ENCODE results near the gene ALOX5. TPM values are rescaled to one million over a fixed set of nuclear protein-coding genes. Genes with fewer than 3 reads are reported as not detected.

The ALOX5 gene
- total and polyA plus RNA-seq, 7 experiments from 2014 or later = 1.0 to 143 (median 4.1) TPM

DNA sequence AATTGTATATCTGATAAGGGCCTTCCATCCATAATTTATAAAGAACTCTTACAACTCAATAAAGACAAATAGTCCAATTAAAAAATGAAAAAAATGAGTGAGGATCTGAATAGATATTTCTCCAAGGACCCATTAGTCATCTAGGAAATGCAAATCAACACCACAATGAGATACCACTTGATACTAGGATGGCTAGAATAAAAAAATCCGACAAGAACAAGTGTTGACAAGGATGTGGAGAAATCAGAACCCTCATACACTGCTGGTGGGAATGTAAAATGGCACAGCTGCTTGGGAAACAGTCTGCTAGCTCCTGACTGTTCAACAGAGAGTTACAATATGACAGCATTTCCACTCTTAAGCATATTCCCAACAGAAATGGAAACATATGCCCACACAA is 24.6 kb downstream of the ALOX5 start:
- H3K27me3 Mint-ChIP-seq = peaks cover 3 to 40% (median 5%) of the 10 kb centered on the region in 5 donors

GRCh38 chr10:45399113-45399512 is 25.1 kb downstream of the ALOX5 start:
- no peak for ATAC-seq
- H3K9me3 Mint-ChIP-seq = peaks cover 0 to 19% (median 11%) of the 10 kb centered on the region in 11 donors

More for the DNA sequence above, 24.6 kb downstream of the ALOX5 start:
- Mint-ChIP-seq H3K36me3 (peaks cover 2 to 42% (median 7%) of the 10 kb centered on the region in 5 donors), H3K9me3 (peaks cover 4 to 23% (median 13%) of the 10 kb centered on the region in 11 donors), H3K27ac (no peak overlapping the region), H3K4me3 (no peak overlapping the region), H3K4me1 (no peaks in the 10 kb centered on the region)
- Histone ChIP-seq H3K36me3 (ENCODE audit: control insufficient read depth in 2 of 3, insufficient read depth in 3 of 3, low read length in 3 of 3) (no peaks in the 10 kb centered on the region), H3K4me1 (ENCODE audit: control insufficient read depth in 2 of 2, insufficient read depth in 2 of 2, low read length in 2 of 2) (no peaks in the 10 kb centered on the region), H3K4me3 (ENCODE audit: low read length) (no peak overlapping the region), H3K9me3 (ENCODE audit: control insufficient read depth in 2 of 3, low read length in 3 of 3) (no peaks in the 10 kb centered on the region), H3K27ac (ENCODE audit: low read depth, low read length) (no peak overlapping the region), H3K27me3 (ENCODE audit: control insufficient read depth in 2 of 2, insufficient read depth in 2 of 2, low read length in 2 of 2) (no peaks in the 10 kb centered on the region)
- intact Hi-C loops (cut with micrococcal nuclease) = no loop called here
- ChIA-PET POLR2A (no interaction called here), CTCF (no interaction called here)
- ATAC-seq (no peak), DNase-seq (no peak)

DNA sequence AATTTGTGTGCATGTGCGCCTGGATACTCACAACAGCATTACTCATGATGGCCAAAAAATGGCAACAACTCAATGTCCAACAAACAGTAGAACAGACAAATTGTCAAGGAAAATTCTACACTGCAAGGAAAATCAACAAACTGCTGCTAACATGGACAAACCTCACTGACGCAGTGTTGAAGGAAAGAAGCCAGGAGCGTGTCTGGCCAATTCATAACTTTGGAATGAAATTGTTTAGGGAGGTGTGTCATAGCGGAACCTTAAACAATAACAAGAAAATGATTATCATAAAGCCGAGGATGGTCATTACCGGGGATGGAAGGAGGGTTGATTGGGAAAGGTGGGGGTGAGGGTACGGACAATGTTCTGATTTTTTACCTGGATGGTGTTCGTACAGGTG is 29.1 kb downstream of the ALOX5 start:
- Mint-ChIP-seq H3K9me3 (no peaks in the 10 kb centered on the region), H3K27ac (no peak overlapping the region), H3K4me3 (no peak overlapping the region), H3K27me3 (peaks cover 0 to 59% (median 15%) of the 10 kb centered on the region in 5 donors), H3K4me1 (peaks cover 0 to 4% (median 0%) of the 10 kb centered on the region in 7 donors), H3K36me3 (peaks cover 0 to 17% (median 0%) of the 10 kb centered on the region in 5 donors)
- H3K27ac ChIP-seq (ENCODE audit: low read depth, low read length) = no peak overlapping the region
- POLR2A ChIA-PET = no interaction called here
- intact Hi-C loops (cut with micrococcal nuclease) = no loop called here
- DNase-seq (no peak), ATAC-seq (no peak)
- CTCF ChIA-PET = no interaction called here
- H3K36me3 ChIP-seq (ENCODE audit: control insufficient read depth in 2 of 3, insufficient read depth in 3 of 3, low read length in 3 of 3) = no peaks in the 10 kb centered on the region
- no peak overlapping the region for H3K4me3 ChIP-seq (ENCODE audit: low read length)
- H3K4me1 ChIP-seq (ENCODE audit: control insufficient read depth in 2 of 2, insufficient read depth in 2 of 2, low read length in 2 of 2) = no peaks in the 10 kb centered on the region
- H3K27me3 ChIP-seq (ENCODE audit: control insufficient read depth in 2 of 2, insufficient read depth in 2 of 2, low read length in 2 of 2) = no peaks in the 10 kb centered on the region
- H3K9me3 ChIP-seq (ENCODE audit: control insufficient read depth in 2 of 3, low read length in 3 of 3) = no peaks in the 10 kb centered on the region

More at GRCh38 chr10:45399113-45399512, 25.1 kb downstream of the ALOX5 start:
- H3K4me3 Mint-ChIP-seq = no peak overlapping the region
- peaks cover 0 to 2% (median 0%) of the 10 kb centered on the region in 7 donors for H3K4me1 Mint-ChIP-seq
- peaks cover 0 to 43% (median 3%) of the 10 kb centered on the region in 5 donors for H3K27me3 Mint-ChIP-seq
- no peaks in the 10 kb centered on the region for H3K27me3 ChIP-seq (ENCODE audit: control insufficient read depth in 2 of 2, insufficient read depth in 2 of 2, low read length in 2 of 2)
- H3K4me1 ChIP-seq (ENCODE audit: control insufficient read depth in 2 of 2, insufficient read depth in 2 of 2, low read length in 2 of 2) = no peaks in the 10 kb centered on the region
- intact Hi-C loops (cut with micrococcal nuclease) = no loop called here
- peaks cover 0 to 38% (median 6%) of the 10 kb centered on the region in 5 donors for H3K36me3 Mint-ChIP-seq
- CTCF ChIA-PET = no interaction called here
- DNase-seq = no peak
- H3K9me3 ChIP-seq (ENCODE audit: control insufficient read depth in 2 of 3, low read length in 3 of 3) = no peaks in the 10 kb centered on the region
- H3K4me3 ChIP-seq (ENCODE audit: low read length) = no peak overlapping the region
- POLR2A ChIA-PET = no interaction called here
- H3K27ac Mint-ChIP-seq = no peak overlapping the region
- no peak overlapping the region for H3K27ac ChIP-seq (ENCODE audit: low read depth, low read length)
- H3K36me3 ChIP-seq (ENCODE audit: control insufficient read depth in 2 of 3, insufficient read depth in 3 of 3, low read length in 3 of 3) = no peaks in the 10 kb centered on the region

- Histone ChIP-seq H3K9me3 (ENCODE audit: control insufficient read depth in 2 of 3, low read length in 3 of 3) (no peaks in the 10 kb centered on the region), H3K27me3 (ENCODE audit: control insufficient read depth in 2 of 2, insufficient read depth in 2 of 2, low read length in 2 of 2) (no peaks in the 10 kb centered on the region), H3K27ac (ENCODE audit: low read depth, low read length) (no peak overlapping the region), H3K4me1 (ENCODE audit: control insufficient read depth in 2 of 2, insufficient read depth in 2 of 2, low read length in 2 of 2) (no peaks in the 10 kb centered on the region), H3K4me3 (ENCODE audit: low read length) (no peak overlapping the region), H3K36me3 (ENCODE audit: control insufficient read depth in 2 of 3, insufficient read depth in 3 of 3, low read length in 3 of 3) (no peaks in the 10 kb centered on the region)
- Mint-ChIP-seq H3K4me3 (no peak overlapping the region), H3K27me3 (peaks cover 3 to 65% (median 23%) of the 10 kb centered on the region in 5 donors), H3K4me1 (peaks cover 0 to 10% (median 0%) of the 10 kb centered on the region in 7 donors), H3K27ac (peak overlapping the region in 1 of 9 donors; percentile 32), H3K9me3 (no peaks in the 10 kb centered on the region), H3K36me3 (peaks cover 0 to 17% (median 0%) of the 10 kb centered on the region in 5 donors)
- ChIA-PET POLR2A (no interaction called here), CTCF (no interaction called here)
- DNase-seq (no peak), ATAC-seq (peak; percentile 93)
- intact Hi-C loops (cut with micrococcal nuclease) = no loop called here
Measured at GRCh38 chr10:45404087-45404769, 30.2 kb downstream of the ALOX5 start.

DNA sequence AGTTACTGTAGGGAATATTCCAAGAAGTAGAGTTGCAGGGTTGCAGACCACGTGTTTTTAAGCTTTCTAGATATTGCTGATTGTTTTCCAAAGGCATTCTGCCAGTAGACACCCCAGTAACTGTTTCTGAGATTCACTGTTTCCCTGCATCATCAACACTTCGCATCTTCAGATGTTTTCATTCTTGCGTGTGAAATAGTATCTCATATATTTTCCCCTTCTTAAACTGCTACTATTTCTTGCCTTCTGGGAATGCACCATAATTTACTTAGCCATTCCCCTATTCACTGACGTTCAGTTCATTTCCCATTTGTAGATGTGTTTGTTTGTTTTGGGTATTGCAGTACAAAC is 30.7 kb downstream of the ALOX5 start:
- intact Hi-C loops (cut with micrococcal nuclease) = no loop called here
- no peaks in the 10 kb centered on the region for H3K9me3 ChIP-seq (ENCODE audit: control insufficient read depth in 2 of 3, low read length in 3 of 3)
- H3K36me3 Mint-ChIP-seq = peaks cover 0 to 17% (median 0%) of the 10 kb centered on the region in 5 donors
- H3K4me1 Mint-ChIP-seq = peaks cover 0 to 15% (median 0%) of the 10 kb centered on the region in 7 donors
- no peaks in the 10 kb centered on the region for H3K36me3 ChIP-seq (ENCODE audit: control insufficient read depth in 2 of 3, insufficient read depth in 3 of 3, low read length in 3 of 3)
- no peak overlapping the region for H3K27ac Mint-ChIP-seq
- no peak for ATAC-seq
- peaks cover 3 to 65% (median 27%) of the 10 kb centered on the region in 5 donors for H3K27me3 Mint-ChIP-seq
- POLR2A ChIA-PET = no interaction called here
- no peak overlapping the region for H3K4me3 Mint-ChIP-seq
- CTCF ChIA-PET = no interaction called here
- H3K9me3 Mint-ChIP-seq = no peaks in the 10 kb centered on the region
- H3K4me1 ChIP-seq (ENCODE audit: control insufficient read depth in 2 of 2, insufficient read depth in 2 of 2, low read length in 2 of 2) = no peaks in the 10 kb centered on the region
- H3K27ac ChIP-seq (ENCODE audit: low read depth, low read length) = no peak overlapping the region
- DNase-seq = no peak
- H3K27me3 ChIP-seq (ENCODE audit: control insufficient read depth in 2 of 2, insufficient read depth in 2 of 2, low read length in 2 of 2) = no peaks in the 10 kb centered on the region
- no peak overlapping the region for H3K4me3 ChIP-seq (ENCODE audit: low read length)

DNA sequence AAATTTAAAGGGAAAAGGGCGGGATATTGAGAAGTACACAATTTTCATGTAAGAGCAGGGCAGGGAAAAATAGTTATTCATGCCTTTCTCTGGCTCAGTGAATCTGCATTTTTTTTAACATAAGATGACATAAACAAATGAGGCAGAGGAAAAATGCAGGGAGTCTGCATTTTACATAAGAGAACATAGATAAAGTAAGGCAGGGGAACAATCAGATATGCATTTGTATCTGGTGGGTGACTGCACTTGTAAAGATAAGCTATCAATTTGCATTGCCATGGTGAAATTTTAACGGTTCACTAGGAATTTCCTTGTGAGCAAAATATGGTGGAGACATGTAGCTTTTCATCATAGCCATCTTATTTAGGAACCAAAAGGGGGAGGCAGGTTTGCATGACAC is 33.5 kb downstream of the ALOX5 start:
- Histone ChIP-seq H3K27ac (ENCODE audit: low read depth, low read length) (no peak overlapping the region), H3K36me3 (ENCODE audit: control insufficient read depth in 2 of 3, insufficient read depth in 3 of 3, low read length in 3 of 3) (no peaks in the 10 kb centered on the region), H3K9me3 (ENCODE audit: control insufficient read depth in 2 of 3, low read length in 3 of 3) (no peaks in the 10 kb centered on the region), H3K27me3 (ENCODE audit: control insufficient read depth in 2 of 2, insufficient read depth in 2 of 2, low read length in 2 of 2) (no peaks in the 10 kb centered on the region), H3K4me1 (ENCODE audit: control insufficient read depth in 2 of 2, insufficient read depth in 2 of 2, low read length in 2 of 2) (no peaks in the 10 kb centered on the region), H3K4me3 (ENCODE audit: low read length) (no peak overlapping the region)
- Mint-ChIP-seq H3K36me3 (peaks cover 0 to 18% (median 0%) of the 10 kb centered on the region in 5 donors), H3K4me3 (no peak overlapping the region), H3K27me3 (peaks cover 3 to 59% (median 21%) of the 10 kb centered on the region in 5 donors), H3K9me3 (no peaks in the 10 kb centered on the region), H3K4me1 (peaks cover 0 to 26% (median 0%) of the 10 kb centered on the region in 7 donors), H3K27ac (no peak overlapping the region)
- POLR2A ChIA-PET = interaction anchor here (0.7 kb wide), 1 partner anchor 24 kb away, joined by 3 read pairs; no protein-coding TSS in a partner anchor
- DNase-seq = no peak
- CTCF ChIA-PET = no interaction called here
- ATAC-seq = no peak
- intact Hi-C loops (cut with micrococcal nuclease) = no loop called here

Measured in naive thymus-derived CD4-positive, alpha-beta T cell (primary cell).